ENCODE results near the gene ZNF263. TPM values are rescaled to one million over a fixed set of nuclear protein-coding genes. Genes with fewer than 3 reads are reported as not detected.

The ZNF263 gene
- total and polyA plus RNA-seq, 10 of the 15 experiments (the other 5 are each of a cell fraction or from before 2014, with no cell fraction given) = 4.7 to 45.6 (median 24.5) TPM

DNA sequence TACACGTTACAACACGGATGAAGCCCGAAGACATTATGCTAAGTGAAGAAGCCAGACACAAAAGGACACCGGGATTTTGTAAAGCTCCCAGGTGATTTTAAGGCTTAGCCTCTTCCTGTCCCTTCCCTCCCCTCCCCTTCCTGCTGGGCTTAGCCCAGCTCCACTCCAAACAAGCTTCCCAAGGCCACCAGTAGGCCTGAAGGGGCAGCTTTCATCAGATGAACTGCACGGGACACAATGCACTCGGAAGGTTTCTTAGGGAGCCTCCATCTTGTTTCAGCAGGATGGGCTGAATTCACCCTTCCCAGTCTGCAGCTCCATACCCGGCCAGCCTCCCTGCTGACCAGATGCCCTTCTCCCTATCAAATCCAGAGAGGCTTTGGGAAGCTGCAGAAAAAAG is 37.3 kb upstream of the ZNF263 start:
- ChIA-PET SMC1A (ENCODE audit: uncharacterized antibody, unreplicated experiment) (no interaction called here), RAD21 (ENCODE audit: unreplicated experiment) (no interaction called here), POLR2A (no interaction called here), CTCF (no interaction called here)
- FAIRE-seq = no peak
- no peaks in the 10 kb centered on the region for H3K36me3 ChIP-seq (ENCODE audit: control insufficient read depth in 2 of 2, insufficient read depth in 2 of 2, low read length in 1 of 2)
- H3K27ac ChIP-seq (ENCODE audit: control insufficient read depth, insufficient read depth) = no peak overlapping the region
- in situ Hi-C loops (cut with MboI) (no loop called here), intact Hi-C loops (cut with micrococcal nuclease; ENCODE audit: unreplicated experiment) (no loop called here)
- H4K20me1 ChIP-seq (ENCODE audit: control insufficient read depth, insufficient read depth) = no peaks in the 10 kb centered on the region
- no peaks in the 10 kb centered on the region for H3K4me1 ChIP-seq (ENCODE audit: control insufficient read depth, insufficient read depth, low read length)
- no peaks in the 10 kb centered on the region for H3K79me2 ChIP-seq (ENCODE audit: control insufficient read depth, insufficient read depth, low read length)
- H3K4me2 ChIP-seq (ENCODE audit: control insufficient read depth, insufficient read depth) = no peak overlapping the region
- no peaks in the 10 kb centered on the region; a peak in 1 of 4 replicates for H3K27me3 ChIP-seq (replicated peaks in 1 of 2; ENCODE audit: control insufficient read depth in 2 of 2, insufficient read depth in 2 of 2, low read length in 1 of 2)
- H3K4me3 ChIP-seq = no peak overlapping the region
- WGBS (ENCODE audit: insufficient coverage, insufficient replicate concordance, low lambda C conversion rate, missing lambda C conversion rate) = 62% methylated on average over 7 of the region's 7 CpGs
- BruUV-seq (replicated peaks) = no TSS peak
- H3K9me3 ChIP-seq (replicated peaks; ENCODE audit: control insufficient read depth, insufficient read depth, low read length) = no peaks in the 10 kb centered on the region
- H3K9ac ChIP-seq (ENCODE audit: control insufficient read depth, insufficient read depth, low read length) = no peak overlapping the region
- ATAC-seq = no peak
- no peak overlapping the region for H2AFZ ChIP-seq (ENCODE audit: control insufficient read depth, low read depth, low read length)
- DNase-seq (ENCODE audit: low read depth, low spot score) = no peak
- TF ChIP-seq SREBF2 (IDR thresholded peaks at IDR 0.05; ENCODE audit: low read length) (no peak), ZNF24 (IDR thresholded peaks at IDR 0.05) (no peak), CREB1 (IDR thresholded peaks at IDR 0.05; ENCODE audit: low read depth) (no peak), ZNF384 (IDR thresholded peaks at IDR 0.05; ENCODE audit: borderline replicate concordance, low read depth, low read length) (no peak), CBX5 (IDR thresholded peaks at IDR 0.05; ENCODE audit: low read depth) (no peak), MTA3 (IDR thresholded peaks at IDR 0.05; ENCODE audit: borderline replicate concordance, low read length) (no peak), PRDM15 (CRISPR knock-in tag; IDR thresholded peaks at IDR 0.05) (no peak), TAF1 (IDR thresholded peaks at IDR 0.05; ENCODE audit: borderline replicate concordance, low read depth, low read length) (no peak), RBBP5 (conservative IDR thresholded peaks at IDR 0.05) (no peak), SMARCA5 (IDR thresholded peaks at IDR 0.05) (no peak)
- TF ChIP-seq, protein P1, sequence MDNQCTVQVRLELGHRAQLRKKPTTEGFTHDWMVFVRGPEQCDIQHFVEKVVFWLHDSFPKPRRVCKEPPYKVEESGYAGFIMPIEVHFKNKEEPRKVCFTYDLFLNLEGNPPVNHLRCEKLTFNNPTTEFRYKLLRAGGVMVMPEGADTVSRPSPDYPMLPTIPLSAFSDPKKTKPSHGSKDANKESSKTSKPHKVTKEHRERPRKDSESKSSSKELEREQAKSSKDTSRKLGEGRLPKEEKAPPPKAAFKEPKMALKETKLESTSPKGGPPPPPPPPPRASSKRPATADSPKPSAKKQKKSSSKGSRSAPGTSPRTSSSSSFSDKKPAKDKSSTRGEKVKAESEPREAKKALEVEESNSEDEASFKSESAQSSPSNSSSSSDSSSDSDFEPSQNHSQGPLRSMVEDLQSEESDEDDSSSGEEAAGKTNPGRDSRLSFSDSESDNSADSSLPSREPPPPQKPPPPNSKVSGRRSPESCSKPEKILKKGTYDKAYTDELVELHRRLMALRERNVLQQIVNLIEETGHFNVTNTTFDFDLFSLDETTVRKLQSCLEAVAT (IDR thresholded peaks at IDR 0.05) = no peak
- TF ChIP-seq, protein P2, sequence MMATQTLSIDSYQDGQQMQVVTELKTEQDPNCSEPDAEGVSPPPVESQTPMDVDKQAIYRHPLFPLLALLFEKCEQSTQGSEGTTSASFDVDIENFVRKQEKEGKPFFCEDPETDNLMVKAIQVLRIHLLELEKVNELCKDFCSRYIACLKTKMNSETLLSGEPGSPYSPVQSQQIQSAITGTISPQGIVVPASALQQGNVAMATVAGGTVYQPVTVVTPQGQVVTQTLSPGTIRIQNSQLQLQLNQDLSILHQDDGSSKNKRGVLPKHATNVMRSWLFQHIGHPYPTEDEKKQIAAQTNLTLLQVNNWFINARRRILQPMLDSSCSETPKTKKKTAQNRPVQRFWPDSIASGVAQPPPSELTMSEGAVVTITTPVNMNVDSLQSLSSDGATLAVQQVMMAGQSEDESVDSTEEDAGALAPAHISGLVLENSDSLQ (IDR thresholded peaks at IDR 0.05) = no peak
- TF ChIP-seq, protein P3, sequence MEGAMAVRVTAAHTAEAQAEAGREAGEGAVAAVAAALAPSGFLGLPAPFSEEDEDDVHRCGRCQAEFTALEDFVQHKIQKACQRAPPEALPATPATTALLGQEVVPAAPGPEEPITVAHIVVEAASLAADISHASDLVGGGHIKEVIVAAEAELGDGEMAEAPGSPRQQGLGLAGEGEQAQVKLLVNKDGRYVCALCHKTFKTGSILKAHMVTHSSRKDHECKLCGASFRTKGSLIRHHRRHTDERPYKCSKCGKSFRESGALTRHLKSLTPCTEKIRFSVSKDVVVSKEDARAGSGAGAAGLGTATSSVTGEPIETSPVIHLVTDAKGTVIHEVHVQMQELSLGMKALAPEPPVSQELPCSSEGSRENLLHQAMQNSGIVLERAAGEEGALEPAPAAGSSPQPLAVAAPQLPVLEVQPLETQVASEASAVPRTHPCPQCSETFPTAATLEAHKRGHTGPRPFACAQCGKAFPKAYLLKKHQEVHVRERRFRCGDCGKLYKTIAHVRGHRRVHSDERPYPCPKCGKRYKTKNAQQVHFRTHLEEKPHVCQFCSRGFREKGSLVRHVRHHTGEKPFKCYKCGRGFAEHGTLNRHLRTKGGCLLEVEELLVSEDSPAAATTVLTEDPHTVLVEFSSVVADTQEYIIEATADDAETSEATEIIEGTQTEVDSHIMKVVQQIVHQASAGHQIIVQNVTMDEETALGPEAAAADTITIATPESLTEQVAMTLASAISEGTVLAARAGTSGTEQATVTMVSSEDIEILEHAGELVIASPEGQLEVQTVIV (IDR thresholded peaks at IDR 0.05; ENCODE audit: borderline replicate concordance, partially characterized antibody) = no peak
